Fibroblast of pulmonary artery (primary cell): ENCODE measurements around the gene PLXNB1.
"Not testable (repeated sequence)": the region's sequence is repeated elsewhere in the genome, so short reads cannot be mapped to it uniquely, and the experiment has no call there.

Experiments
- DNase-seq: peaks from one replicate; pipeline ENCODE4 v3.0.0-alpha.2; 2010; ENCODE audit warnings: low read depth
- H3K4me3 ChIP-seq: replicated peaks from 2 replicates; pipeline ENCODE4 v1.5.1; 2011; ENCODE audit warnings: low read depth, mild to moderate bottlenecking, control low read depth, low read length, moderate library complexity
- TF ChIP-seq, protein P1 (sequence below): IDR thresholded peaks from 2 replicates; pipeline ENCODE4 v1.5.1; 2011; ENCODE audit warnings: mild to moderate bottlenecking, control low read depth, low read length, inconsistent platforms; ENCODE audit errors: missing control alignments

The PLXNB1 gene

DNA sequence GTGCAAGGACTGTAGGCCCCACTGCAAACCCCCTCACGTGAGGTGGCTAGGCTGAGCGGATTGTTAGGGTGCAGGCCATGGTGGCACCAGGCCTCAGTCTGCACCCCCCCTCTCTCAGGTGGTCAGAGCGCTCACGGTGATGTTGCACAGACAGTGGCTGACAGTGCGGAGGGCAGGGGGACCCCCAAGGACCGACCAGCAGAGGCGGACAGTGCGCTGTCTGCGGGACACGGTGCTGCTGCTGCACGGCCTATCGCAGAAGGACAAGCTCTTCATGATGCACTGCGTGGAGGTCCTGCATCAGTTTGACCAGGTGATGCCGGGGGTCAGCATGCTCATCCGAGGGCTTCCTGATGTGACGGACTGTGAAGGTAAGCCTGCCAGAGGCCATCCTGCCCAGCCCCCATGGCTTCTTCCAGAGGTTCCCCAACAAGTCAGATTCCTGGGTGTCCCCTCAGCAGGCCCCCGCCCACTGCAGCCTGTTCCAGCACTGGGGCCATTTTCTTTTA is 34.9 kb upstream of the PLXNB1 start:
- no peak overlapping the region for H3K4me3 ChIP-seq
- TF ChIP-seq, protein P1, sequence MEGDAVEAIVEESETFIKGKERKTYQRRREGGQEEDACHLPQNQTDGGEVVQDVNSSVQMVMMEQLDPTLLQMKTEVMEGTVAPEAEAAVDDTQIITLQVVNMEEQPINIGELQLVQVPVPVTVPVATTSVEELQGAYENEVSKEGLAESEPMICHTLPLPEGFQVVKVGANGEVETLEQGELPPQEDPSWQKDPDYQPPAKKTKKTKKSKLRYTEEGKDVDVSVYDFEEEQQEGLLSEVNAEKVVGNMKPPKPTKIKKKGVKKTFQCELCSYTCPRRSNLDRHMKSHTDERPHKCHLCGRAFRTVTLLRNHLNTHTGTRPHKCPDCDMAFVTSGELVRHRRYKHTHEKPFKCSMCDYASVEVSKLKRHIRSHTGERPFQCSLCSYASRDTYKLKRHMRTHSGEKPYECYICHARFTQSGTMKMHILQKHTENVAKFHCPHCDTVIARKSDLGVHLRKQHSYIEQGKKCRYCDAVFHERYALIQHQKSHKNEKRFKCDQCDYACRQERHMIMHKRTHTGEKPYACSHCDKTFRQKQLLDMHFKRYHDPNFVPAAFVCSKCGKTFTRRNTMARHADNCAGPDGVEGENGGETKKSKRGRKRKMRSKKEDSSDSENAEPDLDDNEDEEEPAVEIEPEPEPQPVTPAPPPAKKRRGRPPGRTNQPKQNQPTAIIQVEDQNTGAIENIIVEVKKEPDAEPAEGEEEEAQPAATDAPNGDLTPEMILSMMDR = no peak
- DNase-seq = no peak

DNA sequence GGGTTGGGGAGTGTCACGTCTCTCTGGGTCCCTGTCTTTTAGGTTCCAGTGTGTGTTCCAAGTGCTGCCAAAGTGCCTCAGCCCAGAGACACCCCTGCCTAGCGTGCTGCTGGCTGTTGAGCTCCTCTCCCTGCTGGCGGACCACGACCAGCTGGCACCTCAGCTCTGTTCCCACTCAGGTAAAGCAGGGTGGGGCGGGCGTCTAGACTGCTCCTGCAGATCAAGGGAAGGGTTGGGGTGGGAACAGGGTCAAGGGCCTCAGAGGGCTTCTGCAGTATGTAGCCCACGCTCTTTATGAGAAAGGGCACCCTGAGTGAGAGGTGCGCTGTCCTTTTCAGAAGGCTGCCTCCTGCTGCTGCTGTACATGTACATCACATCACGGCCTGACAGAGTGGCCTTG is 33.8 kb upstream of the PLXNB1 start:
- H3K4me3 ChIP-seq = no peak overlapping the region
- TF ChIP-seq, protein P1 = no peak
- no peak for DNase-seq

DNA sequence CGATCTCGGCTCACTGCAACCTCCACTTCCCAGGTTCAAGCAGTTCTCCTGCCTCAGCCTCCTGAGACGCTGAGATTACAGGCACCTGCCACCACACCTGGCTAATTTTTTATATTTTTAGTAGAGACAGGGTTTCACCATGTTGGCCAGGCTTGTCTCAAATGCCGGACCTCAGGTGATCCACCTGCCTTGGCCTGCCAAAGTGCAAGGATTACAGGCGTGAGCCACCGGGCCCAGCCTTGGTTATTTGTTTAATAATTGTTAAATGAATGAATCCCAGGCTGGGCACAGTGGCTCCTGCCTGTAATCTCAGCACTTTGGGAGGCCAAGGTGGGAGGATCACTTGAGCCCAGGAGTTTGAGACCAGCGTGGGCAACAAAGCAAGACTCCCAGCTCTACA is 31.9 kb upstream of the PLXNB1 start:
- H3K4me3 ChIP-seq, DNase-seq: not testable (repeated sequence)

DNA sequence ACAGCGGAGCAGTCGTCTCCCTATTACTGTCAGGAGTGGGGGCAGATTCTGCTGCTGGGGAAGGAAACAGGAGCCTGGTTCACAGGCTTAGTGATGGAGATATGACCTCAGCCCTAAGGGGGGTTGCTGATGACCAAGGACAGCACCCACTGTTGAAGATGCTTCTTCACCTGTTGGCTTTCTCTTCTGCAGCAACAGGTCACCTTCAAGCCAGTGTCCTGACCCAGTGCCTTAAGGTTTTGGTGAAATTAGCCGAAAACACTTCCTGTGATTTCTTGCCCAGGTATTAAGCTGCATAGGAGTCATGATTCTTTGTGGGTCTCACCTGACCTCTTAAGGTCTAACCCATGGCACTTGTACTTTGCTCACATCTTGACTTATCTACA is 30.6 kb upstream of the PLXNB1 start:
- no peak for DNase-seq
- TF ChIP-seq, protein P1 = no peak
- H3K4me3 ChIP-seq = no peak overlapping the region

DNA sequence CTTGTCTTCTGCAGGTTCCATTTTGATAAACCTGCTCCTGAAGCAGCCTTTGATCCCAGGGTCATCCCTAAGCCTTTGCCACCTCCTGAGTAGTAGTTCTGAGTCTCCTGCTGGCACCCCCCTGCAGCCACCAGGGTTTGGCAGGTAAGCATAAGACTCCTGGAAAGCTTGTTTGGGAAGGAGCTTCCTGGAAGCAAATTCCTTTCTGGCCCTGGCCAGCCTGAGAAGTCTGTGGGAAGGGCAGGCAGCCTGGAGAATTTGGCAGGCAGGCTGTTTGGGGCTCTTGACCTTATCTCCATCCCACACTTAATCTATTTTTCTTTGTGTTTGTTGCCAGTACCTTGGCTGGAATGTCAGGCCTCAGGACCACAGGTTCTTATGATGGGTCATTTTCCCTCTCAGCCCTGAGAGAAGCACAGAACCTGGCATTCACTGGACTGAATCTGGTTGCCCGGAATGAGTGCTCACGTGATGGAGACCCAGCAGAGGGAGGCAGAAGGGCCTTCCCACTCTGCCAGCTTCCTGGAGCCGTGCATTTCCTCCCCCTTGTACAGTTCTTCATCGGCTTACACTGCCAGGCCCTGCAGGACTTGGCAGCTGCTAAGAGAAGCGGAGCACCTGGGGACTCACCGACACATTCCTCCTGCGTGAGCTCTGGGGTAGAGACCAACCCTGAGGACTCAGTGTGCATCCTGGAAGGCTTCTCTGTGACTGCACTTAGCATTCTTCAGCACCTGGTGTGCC is 30.1 kb upstream of the PLXNB1 start:
- TF ChIP-seq, protein P1 = no peak
- H3K4me3 ChIP-seq = no peak overlapping the region
- no peak for DNase-seq

DNA sequence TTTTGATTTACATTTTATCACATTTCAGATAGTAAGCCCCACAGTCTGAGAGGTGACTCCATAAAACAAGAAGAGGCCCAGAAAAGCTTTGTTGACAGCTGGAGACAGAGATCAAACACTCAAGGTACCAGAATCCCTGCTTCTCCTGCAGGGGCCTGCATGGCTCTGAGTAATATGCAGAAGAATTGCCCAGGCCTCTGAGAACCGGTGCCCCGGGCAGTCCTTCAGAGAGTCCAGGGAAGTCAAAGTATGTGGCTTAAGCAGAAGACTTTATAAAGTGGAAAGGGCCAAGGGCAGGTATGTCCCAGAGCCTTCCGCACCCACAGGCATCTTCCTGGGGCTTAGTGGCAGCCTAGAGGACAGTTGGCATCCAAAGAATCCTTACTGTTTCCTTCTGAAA is 29.4 kb upstream of the PLXNB1 start:
- no peak overlapping the region for H3K4me3 ChIP-seq
- DNase-seq = no peak
- TF ChIP-seq, protein P1 = no peak

DNA sequence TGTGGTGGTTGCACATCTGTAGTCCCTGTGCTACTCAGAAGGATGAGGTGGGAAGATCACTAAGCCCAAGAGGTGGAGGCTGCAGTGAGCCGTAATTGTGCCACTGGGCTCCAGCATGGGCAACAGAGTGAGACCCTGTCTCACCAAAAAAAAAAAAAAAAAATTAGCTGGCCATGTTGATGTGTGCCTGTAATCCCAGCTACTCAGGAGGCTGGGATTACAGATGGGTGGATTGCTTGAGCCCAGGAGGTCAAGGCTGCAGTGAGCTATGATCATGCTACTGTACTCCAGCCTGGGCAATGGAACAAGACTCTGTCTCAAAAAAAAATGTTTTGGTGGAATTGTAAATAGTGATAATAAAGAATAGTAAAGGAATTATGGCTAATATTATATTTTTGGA is 26.6 kb upstream of the PLXNB1 start:
- TF ChIP-seq, protein P1 = no peak

More for the DNA sequence above, 26.6 kb upstream of the PLXNB1 start:
- DNase-seq = no peak
- no peak overlapping the region for H3K4me3 ChIP-seq
